NAMALWA (cell line): ENCODE data around the gene MCCC1.
"Not testable (repeated sequence)": the region's sequence is repeated elsewhere in the genome, so short reads cannot be mapped to it uniquely, and the experiment has no call there.

Source experiments
- DNase-seq: peaks from one replicate; pipeline ENCODE4 v3.0.0-alpha.2; 2015; ENCODE audit warnings: low spot score

MCCC1 gene

DNA sequence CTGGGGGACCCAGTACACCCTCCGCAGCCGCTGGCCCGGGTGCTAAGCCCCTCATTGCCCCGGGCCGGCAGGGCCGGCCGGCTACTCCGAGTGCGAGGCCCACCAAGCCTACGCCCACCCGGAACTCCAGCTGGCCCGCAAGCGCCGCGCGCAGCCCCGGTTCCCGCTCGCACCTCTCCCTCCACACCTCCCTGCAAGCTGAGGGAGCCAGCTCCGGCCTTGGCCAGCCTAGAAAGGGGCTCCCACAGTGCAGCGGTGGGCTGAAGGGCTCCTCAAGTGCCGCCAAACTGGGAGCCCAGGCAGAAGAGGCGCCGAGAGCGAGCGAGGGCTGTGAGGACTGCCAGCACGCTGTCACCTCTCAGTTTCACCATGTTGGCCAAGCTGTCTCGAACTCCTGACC is 4.7 kb upstream of the MCCC1 start:
- DNase-seq: not testable (repeated sequence)

DNA sequence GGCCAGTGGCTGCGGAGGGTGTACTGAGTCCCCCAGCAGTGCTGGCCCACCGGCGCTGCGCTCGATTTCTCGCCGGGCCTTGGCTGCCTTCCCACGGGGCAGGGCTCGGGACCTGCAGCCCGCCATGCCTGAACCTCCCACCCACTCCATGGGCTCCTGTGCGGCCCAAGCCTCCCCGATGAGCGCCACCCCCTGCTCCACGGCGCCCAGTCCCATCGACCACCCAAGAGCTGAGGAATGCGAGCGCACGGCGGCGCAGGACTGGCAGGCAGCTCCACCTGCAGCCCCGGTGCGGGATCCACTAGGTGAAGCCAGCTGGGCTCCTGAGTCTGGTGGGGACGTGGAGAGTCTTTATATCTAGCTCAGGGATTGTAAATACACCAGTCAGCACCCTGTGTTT is 1.7 kb upstream of the MCCC1 start:
- not testable (repeated sequence) for DNase-seq

DNA sequence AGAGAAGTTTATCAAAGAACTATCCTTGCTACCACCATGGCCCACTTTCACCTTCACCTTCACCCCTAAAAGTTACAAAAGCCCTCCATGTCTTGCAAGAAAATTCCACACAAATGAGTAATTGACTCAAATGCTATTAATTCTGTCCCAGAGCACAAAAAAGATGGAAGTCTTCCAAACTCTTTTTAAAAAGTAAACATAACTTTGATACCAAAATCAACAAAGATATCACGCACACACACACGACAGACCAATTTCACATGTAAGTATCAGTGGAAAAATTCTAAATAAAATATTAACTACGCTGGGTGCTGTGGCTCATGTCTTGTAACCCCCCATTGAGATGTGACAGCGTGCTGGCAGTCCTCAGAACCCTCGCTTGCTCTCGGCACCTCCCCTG is 1.1 kb upstream of the MCCC1 start:
- peak; percentile 17 for DNase-seq

- no peak for DNase-seq
Observed at GRCh38 chr3:183099838-183100204, 525 bp upstream of the MCCC1 start.

- DNase-seq: peak; percentile 53
Observed at GRCh38 chr3:183098536-183099025, 715 bp downstream of the MCCC1 start.

- no peak for DNase-seq
Observed at GRCh38 chr3:183094711-183095110, 4.6 kb downstream of the MCCC1 start.

DNA sequence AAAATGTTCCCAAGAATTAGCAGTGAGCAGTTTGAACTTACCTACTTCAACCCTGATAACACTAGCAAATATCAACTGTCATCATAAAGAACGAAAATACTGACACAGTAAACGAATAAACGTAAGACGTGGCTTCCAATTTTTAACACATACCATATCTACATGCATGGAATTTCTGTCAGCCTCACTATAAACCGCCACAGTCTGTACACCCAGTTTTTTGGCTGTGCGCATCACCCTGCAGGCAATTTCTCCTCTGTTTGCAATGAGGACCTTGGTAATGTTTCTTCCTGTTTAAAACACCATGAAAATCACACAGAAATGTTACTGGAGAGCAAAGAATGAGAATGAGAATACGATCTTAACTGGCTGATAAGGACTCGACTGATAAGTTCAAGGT is 7.0 kb downstream of the MCCC1 start:
- no peak for DNase-seq

DNA sequence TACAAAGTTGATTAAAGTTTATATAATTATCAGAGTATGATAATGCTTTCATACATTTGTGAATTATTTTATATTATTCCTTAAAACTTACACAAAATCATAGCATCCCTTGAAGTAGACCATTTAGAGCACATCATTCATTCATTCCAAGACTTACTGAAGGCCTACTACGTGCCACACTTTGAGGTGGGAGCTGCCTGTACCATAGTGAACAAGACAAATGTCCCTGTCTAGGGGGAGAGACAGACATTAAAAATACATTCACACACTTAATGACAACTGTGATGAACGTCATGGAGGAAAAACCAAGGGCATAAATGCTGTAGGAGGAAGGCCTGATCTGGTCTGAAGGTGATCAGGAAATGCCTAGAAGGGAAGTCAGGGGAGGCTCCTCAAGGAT is 12.1 kb downstream of the MCCC1 start:
- DNase-seq: no peak

GRCh38 chr3:183085634-183086390 is 13.5 kb downstream of the MCCC1 start:
- DNase-seq: peak; percentile 28

DNA sequence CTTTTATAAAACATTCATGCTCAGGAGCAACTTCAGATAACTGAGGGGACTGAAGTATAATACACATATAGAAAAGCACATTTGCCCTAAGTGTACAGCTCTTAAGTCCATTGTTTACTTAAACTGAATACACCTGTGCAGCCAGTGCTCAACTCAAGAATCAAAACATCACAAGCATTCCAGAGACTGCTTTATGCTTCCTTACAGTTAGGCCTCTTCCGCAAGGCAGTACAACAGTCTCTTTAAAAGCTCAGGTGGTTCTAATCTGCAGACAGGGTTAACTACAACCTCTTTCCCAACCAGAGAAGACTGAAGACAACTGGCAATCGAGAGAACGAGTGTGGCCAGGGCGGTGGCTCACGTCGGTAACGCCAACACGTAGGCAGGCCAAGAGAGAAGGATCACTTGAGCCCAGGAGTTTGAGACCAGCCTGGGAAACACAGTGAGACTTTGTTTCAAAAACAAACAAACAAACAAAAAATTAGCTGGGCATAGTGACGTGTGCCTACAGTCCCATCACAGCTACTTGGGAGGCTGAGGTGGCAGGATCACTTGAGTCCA is 16.9 kb downstream of the MCCC1 start:
- no peak for DNase-seq

DNA sequence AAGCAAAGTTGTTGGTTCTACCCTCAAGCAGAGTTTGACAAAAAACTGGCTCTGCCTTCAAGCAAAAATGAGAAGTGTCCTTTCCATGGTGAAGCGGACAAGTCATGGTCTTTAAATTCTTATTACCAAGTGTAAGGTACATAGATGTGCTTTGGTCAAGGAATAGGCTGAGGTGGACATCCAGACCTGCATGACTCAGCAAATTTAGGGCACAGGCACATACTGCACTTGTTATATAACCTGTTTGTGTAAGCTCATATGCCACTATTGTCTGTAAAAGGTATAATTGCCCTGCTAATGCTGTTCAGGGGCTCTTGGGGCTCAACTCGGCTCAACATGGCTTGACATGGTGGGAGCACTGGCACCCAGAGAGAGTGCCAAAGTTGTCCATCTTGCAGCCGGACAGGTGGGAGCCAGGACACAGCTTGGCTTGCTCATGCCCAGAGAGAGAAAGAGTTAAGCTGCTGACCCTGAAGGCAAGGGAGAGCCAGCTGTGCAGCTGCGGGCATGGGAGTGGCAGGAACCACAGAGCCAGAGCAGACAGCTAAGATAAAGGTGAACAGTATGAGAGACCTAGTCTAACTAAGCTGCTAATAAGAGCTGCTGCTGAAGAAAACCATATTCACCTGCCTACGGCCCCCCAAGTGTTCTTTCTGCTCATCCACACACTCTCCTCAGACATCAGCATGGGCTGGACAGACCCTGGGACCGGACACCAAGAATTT is 17.7 kb downstream of the MCCC1 start:
- no peak for DNase-seq

GRCh38 chr3:183080628-183081027 is 18.7 kb downstream of the MCCC1 start:
- DNase-seq: no peak

DNA sequence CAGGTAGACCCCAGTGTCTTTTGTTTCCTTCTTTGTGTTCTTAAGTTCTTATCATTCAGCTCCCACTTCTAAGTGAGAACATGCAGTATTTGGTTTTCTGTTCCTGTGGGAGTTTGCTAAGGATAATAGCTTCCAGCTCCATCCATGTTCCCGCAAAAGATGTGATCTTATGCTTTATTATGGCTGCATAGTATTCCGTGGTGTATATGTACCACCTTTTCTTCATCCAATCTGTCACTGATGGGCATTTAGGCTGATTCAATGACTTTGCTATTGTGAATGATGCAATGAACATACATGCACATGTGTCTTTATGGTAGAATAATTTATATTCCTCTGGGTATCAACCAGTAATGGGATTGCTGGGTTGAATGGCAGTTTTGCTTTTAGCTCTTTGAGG is 24.4 kb downstream of the MCCC1 start:
- no peak for DNase-seq

GRCh38 chr3:183074261-183074660 is 25.0 kb downstream of the MCCC1 start:
- DNase-seq: no peak

DNA sequence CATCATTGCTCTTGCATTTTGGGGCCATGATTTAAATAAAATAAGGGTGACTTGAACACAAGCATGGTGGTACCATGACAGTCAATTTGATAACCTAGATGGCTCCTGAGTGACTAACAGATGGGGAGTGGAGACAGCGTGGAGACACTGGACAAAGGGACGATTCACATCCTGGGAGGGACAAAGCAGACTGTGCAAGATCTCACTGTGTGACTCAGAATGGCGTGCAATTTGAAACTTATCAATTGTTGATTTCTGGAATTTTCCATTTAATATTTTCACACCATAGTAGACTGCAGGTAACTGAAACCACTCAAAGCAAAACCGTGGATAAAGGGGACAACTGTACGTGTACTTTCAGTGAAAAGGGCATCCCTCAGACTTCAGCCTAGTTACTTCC is 25.5 kb downstream of the MCCC1 start:
- no peak for DNase-seq

GRCh38 chr3:183070892-183071291 is 28.4 kb downstream of the MCCC1 start:
- no peak for DNase-seq

GRCh38 chr3:183069086-183069485 is 30.2 kb downstream of the MCCC1 start:
- DNase-seq: no peak

DNA sequence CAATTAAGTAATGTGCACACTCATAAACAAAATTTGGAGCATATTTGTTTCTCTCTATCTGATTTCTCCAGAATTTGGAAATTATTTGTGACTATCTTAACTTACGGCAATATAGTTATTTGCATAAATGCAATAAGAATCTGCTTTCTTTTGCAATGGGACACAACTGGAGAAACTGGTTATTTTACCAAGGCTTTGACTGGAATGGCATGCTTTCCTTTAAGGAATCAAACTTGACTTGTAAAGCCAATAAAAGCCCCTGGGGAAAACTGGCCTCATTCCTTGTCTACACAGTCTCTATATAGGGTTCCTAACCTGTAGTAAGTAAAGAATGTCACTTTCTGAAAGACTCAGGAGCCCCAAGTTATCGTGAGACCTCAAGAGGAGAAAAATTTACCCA is 32.4 kb downstream of the MCCC1 start:
- DNase-seq: not testable (repeated sequence)

- DNase-seq: no peak
Observed at GRCh38 chr3:183064475-183064874, 34.8 kb downstream of the MCCC1 start.

GRCh38 chr3:183061391-183062172 is 37.7 kb downstream of the MCCC1 start:
- no peak for DNase-seq

- no peak for DNase-seq
Observed at GRCh38 chr3:183058351-183058750, 40.9 kb downstream of the MCCC1 start.

- no peak for DNase-seq
Observed at GRCh38 chr3:183050706-183051105, 48.6 kb downstream of the MCCC1 start.
